ENCODE data around the gene DMXL1.
A peak's percentile ranks its signal among the peaks of the same experiment; 100 is the strongest.

The DMXL1 gene

DNA sequence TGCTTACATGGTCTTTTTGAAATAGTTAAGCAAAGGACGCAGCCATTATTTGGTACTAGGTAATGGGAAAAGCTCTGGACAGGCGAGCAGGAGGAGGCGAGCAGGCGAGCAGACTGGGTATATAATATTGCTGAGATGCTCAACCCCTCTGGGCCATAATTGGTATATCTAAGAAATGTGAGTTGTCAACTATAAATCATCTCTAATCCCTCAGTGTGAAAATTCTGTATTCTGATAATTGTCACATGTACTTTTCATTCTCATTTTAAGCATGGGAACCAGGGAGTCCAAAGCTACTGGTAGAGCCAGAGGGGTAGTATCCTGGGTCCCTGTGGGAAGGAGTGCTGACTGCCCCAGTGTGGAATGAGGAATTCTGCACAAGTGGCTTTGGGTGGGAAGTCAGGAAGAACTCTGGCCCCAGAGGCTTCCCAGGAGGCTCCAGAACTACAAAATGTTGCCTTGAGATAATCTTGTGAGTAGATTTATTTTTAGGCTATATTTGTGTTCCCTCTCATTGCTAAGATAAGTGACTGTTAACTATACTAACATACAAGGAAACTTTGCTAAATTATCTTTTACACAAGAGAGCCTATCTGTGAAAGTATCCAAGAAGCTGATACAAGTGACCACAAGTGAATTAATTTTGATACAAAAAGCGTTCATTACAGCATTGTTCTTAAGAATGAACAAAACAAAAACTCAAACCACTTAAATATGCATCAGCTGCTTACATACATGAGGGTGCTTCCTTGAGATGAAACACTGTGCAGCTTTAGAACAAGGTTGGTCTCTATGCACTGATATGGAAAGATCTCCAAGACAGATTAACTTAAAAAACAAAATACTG, 214.4 kb downstream of the DMXL1 start:
- H3K27ac ChIP-seq (ENCODE audit: insufficient read depth in 1 of 2, low read depth in 1 of 2, low read length in 2 of 2, poor library complexity in 1 of 2, severe bottlenecking in 2 of 2): peak overlapping the region in 1 of 2 experiments; percentile 39
- DNase-seq: peak in 1 of 3 donors; percentile 39
- H3K4me1 ChIP-seq (ENCODE audit: control extremely low read depth in 1 of 4, control insufficient read depth in 4 of 4, insufficient read depth in 4 of 4, low read length in 3 of 4): peaks cover 42 to 66% (median 55%) of the 10 kb centered on the region in 4 experiments
- WGBS (ENCODE audit: insufficient coverage): 100% methylated on average over 1 of the region's 5 CpGs
- H3K9me3 ChIP-seq (ENCODE audit: control extremely low read depth in 1 of 5, control insufficient read depth in 4 of 5, insufficient read depth in 2 of 5, low read depth in 1 of 5, low read length in 4 of 5): no peaks in the 10 kb centered on the region
- H3K36me3 ChIP-seq (ENCODE audit: control insufficient read depth in 4 of 4, insufficient read depth in 4 of 4, low read length in 3 of 4): peaks cover 0 to 6% (median 0%) of the 10 kb centered on the region in 4 experiments
- H3K4me3 ChIP-seq (ENCODE audit: control insufficient read depth in 1 of 7, extremely low read depth in 1 of 7, insufficient read depth in 4 of 7, low read depth in 2 of 7, low read length in 6 of 7): no peak overlapping the region
- POLR2A ChIA-PET: no interaction called here
- H3K27me3 ChIP-seq (replicated peaks in 2 of 5; ENCODE audit: control insufficient read depth in 4 of 5, insufficient read depth in 5 of 5, low read length in 4 of 5): no peaks in the 10 kb centered on the region
- CTCF ChIA-PET: interaction anchor here (1.1 to 1.5 kb wide), 2 partner anchors 17 to 127 kb away, joined by 3 to 6 read pairs; no protein-coding TSS in a partner anchor

GRCh38 chr5:119286511-119287488, 215.9 kb downstream of the DMXL1 start:
- H3K4me1 ChIP-seq (ENCODE audit: control extremely low read depth in 1 of 4, control insufficient read depth in 4 of 4, insufficient read depth in 4 of 4, low read length in 3 of 4): peaks cover 50 to 80% (median 63%) of the 10 kb centered on the region in 4 experiments
- peak overlapping the region in 5 of 7 experiments; percentile 14 to 67 (median 37) for H3K4me3 ChIP-seq (ENCODE audit: control insufficient read depth in 1 of 7, extremely low read depth in 1 of 7, insufficient read depth in 4 of 7, low read depth in 2 of 7, low read length in 6 of 7)
- 100% methylated on average over 5 of the region's 8 CpGs for WGBS (ENCODE audit: insufficient coverage)
- ChIA-PET CTCF (interaction anchor here (1.1 to 1.9 kb wide), 4 partner anchors 12 to 50 kb away, joined by 5 to 6 read pairs (median 6); no protein-coding TSS in a partner anchor), POLR2A (interaction anchor here (0.6 kb wide), 1 partner anchor 31 kb away, joined by 4 read pairs; no protein-coding TSS in a partner anchor)
- H3K27me3 ChIP-seq (replicated peaks in 2 of 5; ENCODE audit: control insufficient read depth in 4 of 5, insufficient read depth in 5 of 5, low read length in 4 of 5): no peaks in the 10 kb centered on the region
- H3K9me3 ChIP-seq (ENCODE audit: control extremely low read depth in 1 of 5, control insufficient read depth in 4 of 5, insufficient read depth in 2 of 5, low read depth in 1 of 5, low read length in 4 of 5): no peaks in the 10 kb centered on the region
- H3K36me3 ChIP-seq (ENCODE audit: control insufficient read depth in 4 of 4, insufficient read depth in 4 of 4, low read length in 3 of 4): peaks cover 0 to 6% (median 0%) of the 10 kb centered on the region in 4 experiments
- H3K27ac ChIP-seq (ENCODE audit: insufficient read depth in 1 of 2, low read depth in 1 of 2, low read length in 2 of 2, poor library complexity in 1 of 2, severe bottlenecking in 2 of 2): peak overlapping the region; percentile 48 to 82
- DNase-seq: no peak

- Histone ChIP-seq H3K4me3 (ENCODE audit: control insufficient read depth in 1 of 7, extremely low read depth in 1 of 7, insufficient read depth in 4 of 7, low read depth in 2 of 7, low read length in 6 of 7) (peak overlapping the region in 6 of 7 experiments; percentile 14 to 67 (median 46)), H3K4me1 (ENCODE audit: control extremely low read depth in 1 of 4, control insufficient read depth in 4 of 4, insufficient read depth in 4 of 4, low read length in 3 of 4) (peaks cover 49 to 77% (median 60%) of the 10 kb centered on the region in 4 experiments), H3K36me3 (ENCODE audit: control insufficient read depth in 4 of 4, insufficient read depth in 4 of 4, low read length in 3 of 4) (peaks cover 0 to 4% (median under 1%) of the 10 kb centered on the region in 4 experiments), H3K27ac (ENCODE audit: insufficient read depth in 1 of 2, low read depth in 1 of 2, low read length in 2 of 2, poor library complexity in 1 of 2, severe bottlenecking in 2 of 2) (peak overlapping the region; percentile 48 to 82), H3K9me3 (ENCODE audit: control extremely low read depth in 1 of 5, control insufficient read depth in 4 of 5, insufficient read depth in 2 of 5, low read depth in 1 of 5, low read length in 4 of 5) (no peaks in the 10 kb centered on the region), H3K27me3 (replicated peaks in 2 of 5; ENCODE audit: control insufficient read depth in 4 of 5, insufficient read depth in 5 of 5, low read length in 4 of 5) (no peaks in the 10 kb centered on the region)
- ChIA-PET CTCF (interaction anchor here (1.0 to 1.9 kb wide), 6 partner anchors 13 to 49 kb away, joined by 3 to 6 read pairs (median 5); no protein-coding TSS in a partner anchor), POLR2A (interaction anchor here (0.6 kb wide), 1 partner anchor 30 kb away, joined by 4 read pairs; no protein-coding TSS in a partner anchor)
- WGBS (ENCODE audit: insufficient coverage): no CpG with 5 or more reads among the region's 3 CpGs
- peak in 2 of 3 donors; percentile 66 to 79 for DNase-seq
Measured at GRCh38 chr5:119287547-119288111, 216.7 kb downstream of the DMXL1 start.

DNA sequence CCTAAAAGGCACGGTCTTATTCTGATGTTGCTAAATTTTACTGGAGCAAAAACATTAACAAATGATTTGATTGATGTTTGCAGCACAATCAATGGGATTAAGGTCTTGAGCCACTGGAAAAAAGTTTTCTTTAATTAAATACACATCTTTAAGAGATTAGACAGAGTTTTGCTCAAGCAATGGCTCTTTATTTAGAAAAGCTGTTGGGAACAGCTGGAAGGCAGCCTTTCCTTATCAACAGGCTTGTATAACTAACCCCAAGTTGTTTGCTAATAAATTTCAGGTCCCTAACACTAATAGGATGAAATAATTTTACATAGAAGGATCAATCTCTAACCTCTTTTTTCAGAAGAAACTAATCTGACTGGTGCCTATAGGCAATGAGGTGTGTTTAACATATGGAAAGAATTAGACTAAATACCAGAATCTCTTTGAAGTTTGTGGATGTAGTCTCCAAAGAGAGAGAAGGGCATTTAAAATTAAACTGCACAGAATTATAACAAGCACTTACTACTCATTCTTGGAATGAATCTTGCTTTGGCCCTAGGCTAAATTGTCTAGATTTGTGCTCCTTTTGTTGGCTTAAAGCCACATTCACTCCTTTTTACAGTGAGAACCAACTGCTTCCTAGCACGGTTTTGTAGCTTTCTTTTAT, 217.6 kb downstream of the DMXL1 start:
- no peaks in the 10 kb centered on the region for H3K9me3 ChIP-seq (ENCODE audit: control extremely low read depth in 1 of 5, control insufficient read depth in 4 of 5, insufficient read depth in 2 of 5, low read depth in 1 of 5, low read length in 4 of 5)
- peak overlapping the region in 1 of 2 experiments; percentile 82 for H3K27ac ChIP-seq (ENCODE audit: insufficient read depth in 1 of 2, low read depth in 1 of 2, low read length in 2 of 2, poor library complexity in 1 of 2, severe bottlenecking in 2 of 2)
- 100% methylated on average over 1 of the region's 2 CpGs for WGBS (ENCODE audit: insufficient coverage)
- no peaks in the 10 kb centered on the region for H3K27me3 ChIP-seq (replicated peaks in 2 of 5; ENCODE audit: control insufficient read depth in 4 of 5, insufficient read depth in 5 of 5, low read length in 4 of 5)
- peak overlapping the region in 1 of 7 experiments; percentile 25 for H3K4me3 ChIP-seq (ENCODE audit: control insufficient read depth in 1 of 7, extremely low read depth in 1 of 7, insufficient read depth in 4 of 7, low read depth in 2 of 7, low read length in 6 of 7)
- peaks cover 0 to 2% (median under 1%) of the 10 kb centered on the region in 4 experiments for H3K36me3 ChIP-seq (ENCODE audit: control insufficient read depth in 4 of 4, insufficient read depth in 4 of 4, low read length in 3 of 4)
- DNase-seq: no peak
- H3K4me1 ChIP-seq (ENCODE audit: control extremely low read depth in 1 of 4, control insufficient read depth in 4 of 4, insufficient read depth in 4 of 4, low read length in 3 of 4): peaks cover 48 to 74% (median 58%) of the 10 kb centered on the region in 4 experiments
- ChIA-PET POLR2A (no interaction called here), CTCF (interaction anchor here (1.0 to 3.1 kb wide), 7 partner anchors 14 to 123 kb away, joined by 3 to 15 read pairs (median 5); no protein-coding TSS in a partner anchor)

DNA sequence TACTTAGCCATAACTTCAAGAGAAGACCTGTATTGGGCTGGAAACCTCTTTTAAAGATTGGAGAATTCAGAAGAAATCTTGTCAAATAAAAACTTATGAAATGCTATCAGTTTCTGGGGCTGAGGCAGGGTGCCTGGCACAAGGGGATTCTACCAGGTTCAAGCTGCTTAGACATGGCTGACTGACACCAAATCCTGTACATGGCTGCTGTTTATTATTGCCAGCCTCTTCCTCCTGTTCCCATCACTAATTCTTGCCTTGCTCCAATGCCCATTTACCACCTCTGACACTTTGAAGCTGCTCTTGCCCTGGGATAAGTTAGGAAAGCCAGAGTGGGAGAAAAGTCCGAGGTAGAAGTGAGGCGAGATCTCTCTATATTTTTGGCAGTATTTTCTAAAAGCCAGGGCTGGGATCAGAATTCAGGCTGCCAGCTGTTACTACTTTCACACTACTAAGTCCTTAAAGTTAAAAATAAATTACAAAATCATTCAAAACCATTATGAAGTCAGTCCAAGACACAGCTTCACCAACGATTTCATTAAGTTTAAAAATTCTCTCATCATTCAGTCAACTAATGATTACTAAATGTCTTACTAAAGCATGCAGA, 218.7 kb downstream of the DMXL1 start:
- no peaks in the 10 kb centered on the region for H3K27me3 ChIP-seq (replicated peaks in 2 of 5; ENCODE audit: control insufficient read depth in 4 of 5, insufficient read depth in 5 of 5, low read length in 4 of 5)
- H3K36me3 ChIP-seq (ENCODE audit: control insufficient read depth in 4 of 4, insufficient read depth in 4 of 4, low read length in 3 of 4): peaks cover 0 to 2% (median under 1%) of the 10 kb centered on the region in 4 experiments
- WGBS (ENCODE audit: insufficient coverage): 100% methylated on average over 2 of the region's 3 CpGs
- no peak for DNase-seq
- no peaks in the 10 kb centered on the region for H3K9me3 ChIP-seq (ENCODE audit: control extremely low read depth in 1 of 5, control insufficient read depth in 4 of 5, insufficient read depth in 2 of 5, low read depth in 1 of 5, low read length in 4 of 5)
- no peak overlapping the region for H3K4me3 ChIP-seq (ENCODE audit: control insufficient read depth in 1 of 7, extremely low read depth in 1 of 7, insufficient read depth in 4 of 7, low read depth in 2 of 7, low read length in 6 of 7)
- H3K27ac ChIP-seq (ENCODE audit: insufficient read depth in 1 of 2, low read depth in 1 of 2, low read length in 2 of 2, poor library complexity in 1 of 2, severe bottlenecking in 2 of 2): peak overlapping the region in 1 of 2 experiments; percentile 46
- POLR2A ChIA-PET: interaction anchor here (1.6 kb wide), 1 partner anchor 21 kb away, joined by 5 read pairs; no protein-coding TSS in a partner anchor
- peaks cover 47 to 63% (median 55%) of the 10 kb centered on the region in 4 experiments for H3K4me1 ChIP-seq (ENCODE audit: control extremely low read depth in 1 of 4, control insufficient read depth in 4 of 4, insufficient read depth in 4 of 4, low read length in 3 of 4)
- CTCF ChIA-PET: interaction anchor here (0.6 to 3.1 kb wide), 13 partner anchors 11 to 122 kb away, joined by 3 to 30 read pairs (median 6); no protein-coding TSS in a partner anchor

All from common myeloid progenitor, CD34-positive (primary cell).